ENCODE measurements around the gene MLST8.

DNA sequence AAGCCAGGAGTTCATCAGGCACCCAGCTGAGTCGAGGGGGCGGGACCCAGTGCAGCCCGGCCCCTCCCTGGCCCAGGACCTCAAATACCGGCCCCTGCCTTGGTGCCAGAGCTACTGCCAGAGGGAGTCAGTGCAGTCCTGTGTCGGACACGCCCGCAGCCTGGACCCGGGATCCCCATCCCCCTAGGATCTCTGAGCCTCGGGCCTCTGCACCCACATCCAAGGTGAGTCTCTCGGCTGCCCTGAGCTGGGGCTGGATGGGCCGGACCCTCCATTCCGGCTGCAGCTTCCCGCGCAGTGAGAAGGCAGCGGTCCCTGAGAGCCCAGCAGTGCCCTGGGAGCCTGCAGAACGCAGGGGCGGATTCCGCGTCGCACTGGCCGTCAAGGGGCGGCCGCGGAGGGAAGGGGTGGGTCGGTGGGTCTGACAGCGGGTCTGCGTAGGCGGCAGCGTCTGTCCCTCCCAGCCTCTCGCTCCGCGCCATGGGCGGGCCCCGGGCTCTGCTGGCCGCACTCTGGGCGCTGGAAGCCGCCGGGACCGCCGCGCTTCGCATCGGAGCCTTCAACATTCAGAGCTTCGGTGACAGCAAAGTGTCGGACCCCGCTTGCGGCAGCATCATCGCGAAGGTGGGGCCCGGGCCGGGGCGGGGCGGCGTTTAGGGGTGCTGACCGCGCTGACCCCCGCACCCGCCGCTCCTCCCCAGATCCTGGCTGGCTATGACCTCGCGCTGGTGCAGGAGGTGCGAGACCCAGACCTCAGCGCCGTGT lies 31.3 kb downstream of the MLST8 start, which contains the start of gene DNASE1L2:
- TF ChIP-seq, protein P1, sequence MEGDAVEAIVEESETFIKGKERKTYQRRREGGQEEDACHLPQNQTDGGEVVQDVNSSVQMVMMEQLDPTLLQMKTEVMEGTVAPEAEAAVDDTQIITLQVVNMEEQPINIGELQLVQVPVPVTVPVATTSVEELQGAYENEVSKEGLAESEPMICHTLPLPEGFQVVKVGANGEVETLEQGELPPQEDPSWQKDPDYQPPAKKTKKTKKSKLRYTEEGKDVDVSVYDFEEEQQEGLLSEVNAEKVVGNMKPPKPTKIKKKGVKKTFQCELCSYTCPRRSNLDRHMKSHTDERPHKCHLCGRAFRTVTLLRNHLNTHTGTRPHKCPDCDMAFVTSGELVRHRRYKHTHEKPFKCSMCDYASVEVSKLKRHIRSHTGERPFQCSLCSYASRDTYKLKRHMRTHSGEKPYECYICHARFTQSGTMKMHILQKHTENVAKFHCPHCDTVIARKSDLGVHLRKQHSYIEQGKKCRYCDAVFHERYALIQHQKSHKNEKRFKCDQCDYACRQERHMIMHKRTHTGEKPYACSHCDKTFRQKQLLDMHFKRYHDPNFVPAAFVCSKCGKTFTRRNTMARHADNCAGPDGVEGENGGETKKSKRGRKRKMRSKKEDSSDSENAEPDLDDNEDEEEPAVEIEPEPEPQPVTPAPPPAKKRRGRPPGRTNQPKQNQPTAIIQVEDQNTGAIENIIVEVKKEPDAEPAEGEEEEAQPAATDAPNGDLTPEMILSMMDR (IDR thresholded peaks at IDR 0.05): no peak
- no peak for TF ChIP-seq POLR2A (IDR thresholded peaks at IDR 0.05)

All from uterus (tissue), 2 donors.